Activated gamma-delta T cell treated with Interleukin-2 at 50 U/mL for 16 hours (primary cell): ENCODE results near the gene TDRD10.
A peak's percentile ranks its signal among the peaks of the same experiment; 100 is the strongest.
"Not testable (repeated sequence)": the region's sequence is repeated elsewhere in the genome, so short reads cannot be mapped to it uniquely, and the experiment has no call there.

Experiments
- DNase-seq: peaks from one replicate; pipeline ENCODE4 v3.0.0-alpha.2; 2020

Gene TDRD10

GRCh38 chr1:154479764-154480421, 22.1 kb upstream of the TDRD10 start:
- DNase-seq, result peak; percentile 56

- no peak for DNase-seq
These were observed 21.0 kb upstream of the TDRD10 start for GRCh38 chr1:154481053-154481452.

GRCh38 chr1:154483941-154484803, 17.8 kb upstream of the TDRD10 start:
- no peak for DNase-seq

GRCh38 chr1:154485106-154485505, 16.9 kb upstream of the TDRD10 start:
- DNase-seq, result no peak

GRCh38 chr1:154485910-154486496, 16.0 kb upstream of the TDRD10 start:
- no peak for DNase-seq

GRCh38 chr1:154486756-154487155, 15.3 kb upstream of the TDRD10 start:
- DNase-seq, result not testable (repeated sequence)

- no peak for DNase-seq
These were observed 13.1 kb upstream of the TDRD10 start for GRCh38 chr1:154488922-154489321.

- no peak for DNase-seq
These were observed 12.2 kb upstream of the TDRD10 start for GRCh38 chr1:154489695-154490274.

GRCh38 chr1:154490317-154490716, 11.7 kb upstream of the TDRD10 start:
- no peak for DNase-seq

- no peak for DNase-seq
These were observed 9.9 kb upstream of the TDRD10 start for GRCh38 chr1:154492115-154492514.

GRCh38 chr1:154493276-154493675, 8.7 kb upstream of the TDRD10 start:
- peak; percentile 26 for DNase-seq

GRCh38 chr1:154495496-154496273, 6.3 kb upstream of the TDRD10 start:
- no peak for DNase-seq

- DNase-seq, result no peak
These were observed 5.6 kb upstream of the TDRD10 start for GRCh38 chr1:154496383-154496782.

- DNase-seq, result no peak
These were observed 4.8 kb upstream of the TDRD10 start for GRCh38 chr1:154497026-154497806.

- no peak for DNase-seq
These were observed 2.6 kb upstream of the TDRD10 start for GRCh38 chr1:154499446-154499845.

GRCh38 chr1:154500533-154500932, 1.5 kb upstream of the TDRD10 start:
- DNase-seq, result no peak

- no peak for DNase-seq
These were observed 475 bp upstream of the TDRD10 start for GRCh38 chr1:154501423-154502065.

- no peak for DNase-seq
These were observed 711 bp downstream of the TDRD10 start for GRCh38 chr1:154502744-154503115.

- DNase-seq, result no peak
These were observed 1.9 kb downstream of the TDRD10 start for GRCh38 chr1:154503898-154504297.

GRCh38 chr1:154512760-154513159, 10.7 kb downstream of the TDRD10 start:
- no peak for DNase-seq

- DNase-seq, result no peak
These were observed 12.1 kb downstream of the TDRD10 start for GRCh38 chr1:154514066-154514553.
